HEK293T (cell line): ENCODE results near the gene KIF1A.

Experiments used
- CTCF ChIA-PET: fragments of 350-600 bp; formaldehyde crosslinking; extraction: SDS; loops from one replicate; lab custom pipeline; 2021; ENCODE audit warnings: antibody characterized with exemption, inconsistent platforms; lab: Yijun Ruan, JAX
- POLR2A ChIA-PET: fragments of 350-600 bp; formaldehyde crosslinking; extraction: SDS; loops from one replicate; lab custom pipeline; 2020; ENCODE audit warnings: antibody characterized with exemption, inconsistent platforms; lab: Yijun Ruan, JAX
- DNase-seq: peaks from one replicate; pipeline ENCODE4 v3.0.0; 2012; ENCODE audit warnings: mixed read lengths; ENCODE audit errors: extremely low spot score
- ARNT ChIP-seq: fragments of 450-650 bp; IDR thresholded peaks from 2 replicates; pipeline ENCODE4 v1.6.1; 2017; ENCODE audit warnings: mild to moderate bottlenecking
- BHLHE40 ChIP-seq: fragments of 450-650 bp; IDR thresholded peaks from 2 replicates; pipeline ENCODE4 v1.6.1; 2016; ENCODE audit warnings: mild to moderate bottlenecking, moderate library complexity, borderline replicate concordance
- CTBP1 ChIP-seq: fragments of 450-650 bp; IDR thresholded peaks from 2 replicates; pipeline ENCODE4 v1.6.1; 2016; ENCODE audit warnings: borderline replicate concordance
- ELF4 ChIP-seq: fragments of 450-650 bp; IDR thresholded peaks from 2 replicates; pipeline ENCODE4 v1.6.1; 2017; ENCODE audit warnings: antibody characterized with exemption
- FOXA1 ChIP-seq: fragments of 450-650 bp; IDR thresholded peaks from 2 replicates; pipeline ENCODE4 v1.6.1; 2016; ENCODE audit warnings: mild to moderate bottlenecking
- FOXK2 ChIP-seq: fragments of 450-650 bp; IDR thresholded peaks from 2 replicates; pipeline ENCODE4 v1.6.1; 2016; ENCODE audit warnings: mild to moderate bottlenecking
- FOXM1 ChIP-seq: fragments of 450-650 bp; IDR thresholded peaks from 2 replicates; pipeline ENCODE4 v1.6.1; 2017; ENCODE audit warnings: mild to moderate bottlenecking, borderline replicate concordance
- HDGF ChIP-seq: fragments of 450-650 bp; IDR thresholded peaks from 2 replicates; pipeline ENCODE4 v1.6.1; 2017; ENCODE audit warnings: antibody characterized with exemption, borderline replicate concordance
- L3MBTL2 ChIP-seq: fragments of 450-650 bp; conservative IDR thresholded peaks from 2 replicates; pipeline ENCODE4 v1.6.1; 2016; ENCODE audit warnings: mild to moderate bottlenecking
- LEF1 ChIP-seq: fragments of 450-650 bp; IDR thresholded peaks from 2 replicates; pipeline ENCODE4 v1.6.1; 2017; ENCODE audit warnings: mild to moderate bottlenecking, borderline replicate concordance
- NFRKB ChIP-seq: fragments of 450-650 bp; IDR thresholded peaks from 2 replicates; pipeline ENCODE4 v1.6.1; 2016; ENCODE audit warnings: mild to moderate bottlenecking, moderate library complexity
- PKNOX1 ChIP-seq: fragments of 450-650 bp; IDR thresholded peaks from 2 replicates; pipeline ENCODE4 v1.6.1; 2016
- SP1 ChIP-seq: fragments of 450-650 bp; IDR thresholded peaks from 2 replicates; pipeline ENCODE4 v1.6.1; 2017
- SUZ12 ChIP-seq: fragments of 450-650 bp; IDR thresholded peaks from 2 replicates; pipeline ENCODE4 v1.6.1; 2016; ENCODE audit warnings: mild to moderate bottlenecking
- TARDBP ChIP-seq: fragments of 450-650 bp; IDR thresholded peaks from 2 replicates; pipeline ENCODE4 v1.6.1; 2016
- ZNF384 ChIP-seq: fragments of 450-650 bp; IDR thresholded peaks from 2 replicates; pipeline ENCODE4 v1.6.1; 2016

The KIF1A gene

GRCh38 chr2:240832921-240833494, 13.0 kb upstream of the KIF1A start:
- DNase-seq: no peak
- POLR2A ChIA-PET: interaction anchor here (2.0 kb wide), 1 partner anchor 13 kb away, joined by 8 read pairs; the partner anchor contains the start of gene KIF1A
- TF ChIP-seq CTBP1: no peak
- TF ChIP-seq BHLHE40: no peak
- no peak for TF ChIP-seq ELF4
- TF ChIP-seq FOXM1: no peak
- no peak for TF ChIP-seq ARNT
- no peak for TF ChIP-seq NFRKB
- TF ChIP-seq TARDBP: no peak
- no peak for TF ChIP-seq L3MBTL2
- TF ChIP-seq FOXK2: no peak
- no peak for TF ChIP-seq ZNF384
- no peak for TF ChIP-seq SUZ12
- no peak for TF ChIP-seq HDGF
- TF ChIP-seq PKNOX1: no peak
- CTCF ChIA-PET: no interaction called here

GRCh38 chr2:240832205-240832727, 12.2 kb upstream of the KIF1A start:
- CTCF ChIA-PET: no interaction called here
- POLR2A ChIA-PET: interaction anchor here (2.0 kb wide), 1 partner anchor 12 kb away, joined by 8 read pairs; the partner anchor contains the start of gene KIF1A
- peak; percentile 96 for DNase-seq
- TF ChIP-seq TARDBP (no peak), HDGF (0 out of 2 replicates have a peak, but pooled peaks have one; percentile 41)

GRCh38 chr2:240831594-240832204, 11.7 kb upstream of the KIF1A start:
- no peak for DNase-seq
- ChIA-PET POLR2A (interaction anchor here (2.0 kb wide), 1 partner anchor 12 kb away, joined by 8 read pairs; the partner anchor contains the start of gene KIF1A), CTCF (no interaction called here)
- no peak for TF ChIP-seq PKNOX1
- TF ChIP-seq FOXK2: no peak
- TF ChIP-seq SP1: no peak
- TF ChIP-seq LEF1: no peak
- no peak for TF ChIP-seq HDGF
- TF ChIP-seq FOXM1: no peak
- no peak for TF ChIP-seq ZNF384
- no peak for TF ChIP-seq CTBP1
- TF ChIP-seq NFRKB: no peak
- TF ChIP-seq ARNT: no peak
- no peak for TF ChIP-seq TARDBP
- no peak for TF ChIP-seq L3MBTL2
- TF ChIP-seq FOXA1: no peak

- CTCF ChIA-PET: no interaction called here
- no peak for DNase-seq
- POLR2A ChIA-PET: no interaction called here
- TF ChIP-seq NFRKB (no peak), PKNOX1 (no peak), CTBP1 (no peak), FOXM1 (no peak)
These were observed 5.5 kb upstream of the KIF1A start for GRCh38 chr2:240825476-240825875.

- CTCF ChIA-PET: no interaction called here
- POLR2A ChIA-PET: no interaction called here
- TF ChIP-seq TARDBP (no peak), NFRKB (no peak), CTBP1 (no peak), LEF1 (no peak), ZNF384 (no peak), ELF4 (no peak), L3MBTL2 (no peak), FOXM1 (no peak), HDGF (no peak), ARNT (no peak), FOXK2 (no peak), BHLHE40 (no peak), SUZ12 (no peak), SP1 (no peak), PKNOX1 (no peak), FOXA1 (no peak)
- DNase-seq: no peak
These were observed 3.7 kb upstream of the KIF1A start for GRCh38 chr2:240823449-240824336.
